MM.1S (cell line): ENCODE results near the gene TNRC6C.

Experiments used
- CTCF ChIP-seq: fragments of 300-600 bp; sonication (generic); IDR thresholded peaks from 2 replicates; pipeline ENCODE4 v1.5.1; 2016; ENCODE audit warnings: antibody characterized with exemption, low read length, mixed read lengths
- EZH2 ChIP-seq: fragments of 300-600 bp; sonication (generic); optimal IDR thresholded peaks from 2 replicates; pipeline ENCODE3; 2017; ENCODE audit warnings: low read depth, mild to moderate bottlenecking, antibody characterized with exemption, low read length, mixed read lengths
- EZH2phosphoT487 ChIP-seq: fragments of 300-600 bp; sonication (generic); IDR thresholded peaks from 2 replicates; pipeline ENCODE4 v1.6.1; 2018; ENCODE audit warnings: antibody characterized with exemption, low read length

DNA sequence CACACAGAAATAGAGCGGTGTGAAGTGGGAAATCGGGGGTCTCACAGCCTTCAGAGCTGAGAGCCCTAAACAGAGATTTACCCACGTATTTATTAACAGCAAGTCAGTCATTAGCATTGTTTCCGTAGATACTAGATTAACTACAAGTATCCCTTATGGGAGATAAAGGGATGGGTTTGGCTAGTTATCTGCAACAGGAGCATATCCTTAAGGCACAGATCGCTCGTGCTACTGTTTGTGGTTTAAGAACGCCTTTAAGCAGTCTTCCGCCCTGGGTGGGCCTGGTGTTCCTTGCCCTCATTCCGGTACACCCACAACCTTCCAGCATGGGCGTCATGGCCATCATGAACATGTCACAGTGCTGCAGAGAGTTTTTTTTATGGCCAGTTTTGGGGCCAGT, 143.0 kb downstream of the TNRC6C start:
- TF ChIP-seq EZH2phosphoT487 = no peak
- no peak for TF ChIP-seq CTCF
- no peak for TF ChIP-seq EZH2
